ENCODE results near the gene ATP6V0D1. TPM values are rescaled to one million over a fixed set of nuclear protein-coding genes. Genes with fewer than 3 reads are reported as not detected.

The ATP6V0D1 gene
- total and polyA plus RNA-seq, 8 donors = 48.5 to 185 (median 58.6) TPM

DNA sequence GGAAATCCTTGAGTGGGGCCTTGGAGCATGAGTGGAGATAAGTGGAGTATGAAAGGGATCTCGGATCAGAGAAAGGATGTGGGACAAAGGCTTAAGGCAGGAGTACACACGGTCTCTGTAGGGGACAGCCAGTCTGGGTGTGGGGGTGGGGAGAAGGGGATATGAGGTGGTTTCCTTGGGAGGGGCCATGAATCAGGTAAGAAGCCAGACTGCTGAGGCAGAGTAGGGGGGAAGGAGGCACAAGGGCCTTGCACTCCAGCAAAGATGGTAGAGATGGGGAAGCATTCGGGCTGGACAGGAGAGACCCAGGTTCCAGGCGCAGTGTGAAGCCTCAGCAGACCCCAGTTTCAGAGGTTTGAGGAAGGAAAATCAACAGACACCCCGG lies 48.5 kb downstream of the ATP6V0D1 start:
- peaks cover 13 to 46% of the 10 kb centered on the region in 2 donors for H3K27me3 ChIP-seq
- no peaks in the 10 kb centered on the region for H3K9me3 ChIP-seq
- no peak for ATAC-seq
- TF ChIP-seq CTCF (IDR thresholded peaks at IDR 0.05) = no peak
- H3K4me1 ChIP-seq = peaks cover 21 to 46% of the 10 kb centered on the region in 2 donors
- no peak overlapping the region for H3K4me3 ChIP-seq
- intact Hi-C loops (cut with DNase I) = no loop called here
- H3K27ac ChIP-seq = no peak overlapping the region
- peaks cover 0 to 21% of the 10 kb centered on the region in 2 donors for H3K36me3 ChIP-seq
- no peak for DNase-seq

- ATAC-seq (no peak), DNase-seq (no peak)
- peaks cover 0 to 16% of the 10 kb centered on the region in 2 donors for H3K36me3 ChIP-seq
- H3K27ac ChIP-seq = no peak overlapping the region
- peaks cover 13 to 46% of the 10 kb centered on the region in 2 donors for H3K27me3 ChIP-seq
- no peak for TF ChIP-seq CTCF (IDR thresholded peaks at IDR 0.05)
- intact Hi-C loops (cut with DNase I) = no loop called here
- peaks cover 21 to 46% of the 10 kb centered on the region in 2 donors for H3K4me1 ChIP-seq
- H3K9me3 ChIP-seq = no peaks in the 10 kb centered on the region
- peak overlapping the region; percentile 33 to 48 for H3K4me3 ChIP-seq
Observed at GRCh38 chr16:67431775-67432505, 49.0 kb downstream of the ATP6V0D1 start.

DNA sequence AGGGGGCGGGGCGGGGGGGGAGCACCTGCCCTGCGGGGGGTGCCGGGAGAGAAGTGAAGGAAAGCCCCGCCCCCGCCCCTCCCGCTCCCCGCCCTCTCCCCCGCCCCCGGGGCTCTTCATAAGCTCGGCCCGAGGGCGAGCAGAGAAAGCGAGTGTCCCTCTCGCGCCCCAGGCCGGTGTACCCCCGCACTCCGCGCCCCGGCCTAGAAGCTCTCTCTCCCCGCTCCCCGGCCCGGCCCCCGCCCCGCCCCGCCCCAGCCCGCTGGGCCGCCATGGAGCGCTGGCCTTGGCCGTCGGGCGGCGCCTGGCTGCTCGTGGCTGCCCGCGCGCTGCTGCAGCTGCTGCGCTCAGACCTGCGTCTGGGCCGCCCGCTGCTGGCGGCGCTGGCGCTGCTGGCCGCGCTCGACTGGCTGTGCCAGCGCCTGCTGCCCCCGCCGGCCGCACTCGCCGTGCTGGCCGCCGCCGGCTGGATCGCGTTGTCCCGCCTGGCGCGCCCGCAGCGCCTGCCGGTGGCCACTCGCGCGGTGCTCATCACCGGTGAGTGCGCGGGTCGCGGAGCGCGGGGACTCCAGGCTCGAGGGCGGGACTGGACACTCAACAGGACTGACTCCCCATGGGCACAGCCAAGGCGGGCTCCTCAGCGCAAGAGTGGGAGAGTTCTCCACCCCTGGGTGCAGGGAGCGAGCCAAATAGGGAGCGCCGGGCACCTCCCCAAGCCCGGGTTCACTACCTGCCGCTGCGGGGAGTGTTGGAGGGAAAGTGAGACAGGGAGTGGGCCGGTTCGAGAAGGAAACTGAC lies 49.8 kb downstream of the ATP6V0D1 start, which contains the start of gene HSD11B2:
TSS of gene HSD11B2 (plus strand) at position 145 of the 798 bp plus-strand sequence. CDS start at position 273, 128 bp downstream.
- DNase-seq (peak in 2 of 4 donors; percentile 57 to 90), ATAC-seq (peak; percentile 63)
- H3K27ac ChIP-seq = no peak within 1 kb of the TSS
- H3K27me3 ChIP-seq = peaks cover 13 to 46% of the 10 kb centered on the region in 2 donors
- H3K4me3 ChIP-seq = peak within 1 kb of the TSS; percentile 33 to 48
- H3K4me1 ChIP-seq = peaks cover 21 to 46% of the 10 kb centered on the region in 2 donors
- intact Hi-C loops (cut with DNase I) = no loop called here
- peaks cover 0 to 9% of the 10 kb centered on the region in 2 donors for H3K36me3 ChIP-seq
- no peak for TF ChIP-seq CTCF (IDR thresholded peaks at IDR 0.05)
- no peaks in the 10 kb centered on the region for H3K9me3 ChIP-seq

DNA sequence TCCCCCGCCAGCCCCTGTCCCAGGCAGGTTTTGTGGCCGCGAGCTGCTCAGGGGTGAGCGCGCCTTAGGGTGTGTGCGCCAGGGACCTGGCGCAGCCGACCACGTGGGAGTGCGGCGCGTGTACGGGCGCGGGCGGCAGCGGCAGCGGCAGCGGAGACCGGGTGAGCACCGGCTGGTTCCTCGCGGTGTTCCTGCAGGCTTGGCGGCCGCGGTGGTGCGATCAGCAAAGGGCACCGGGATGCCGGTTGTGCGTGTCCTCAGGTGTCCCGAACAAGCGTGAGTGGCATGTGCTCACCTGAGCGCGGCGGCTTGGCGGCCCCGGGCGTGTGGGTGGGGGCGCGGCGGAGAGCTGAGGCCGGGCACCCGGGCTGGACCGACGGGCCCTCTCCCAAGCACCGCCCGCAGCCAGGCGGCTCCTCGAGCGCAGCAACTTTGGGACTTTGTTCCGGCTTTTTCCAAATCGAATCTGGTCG lies 50.4 kb downstream of the ATP6V0D1 start:
- intact Hi-C loops (cut with DNase I) = no loop called here
- Histone ChIP-seq H3K27ac (no peak overlapping the region), H3K4me3 (peak overlapping the region; percentile 33 to 48), H3K27me3 (peaks cover 13 to 46% of the 10 kb centered on the region in 2 donors), H3K36me3 (peaks cover 0 to 3% of the 10 kb centered on the region in 2 donors), H3K9me3 (no peaks in the 10 kb centered on the region), H3K4me1 (peaks cover 21 to 45% of the 10 kb centered on the region in 2 donors)
- TF ChIP-seq CTCF (IDR thresholded peaks at IDR 0.05) = no peak
- ATAC-seq (peak; percentile 39), DNase-seq (peak in 1 of 4 donors; percentile 84)

All from left lung (tissue), 10 donors.